Endodermal cell (in vitro differentiated cells): ENCODE measurements around the gene KDM6A. TPM values are rescaled to one million over a fixed set of nuclear protein-coding genes. Genes with fewer than 3 reads are reported as not detected.

Experiments used
- DNase-seq: peaks from one replicate; pipeline ENCODE4 v3.0.0-alpha.2; 2017
- H3K27ac ChIP-seq: 2 replicates; pipeline ENCODE4 v1.5.1; 2013; ENCODE audit warnings: mild to moderate bottlenecking, low read depth, low read length, moderate library complexity
- H3K27me3 ChIP-seq: 2 replicates; pipeline ENCODE4 v1.6.1; 2013; ENCODE audit warnings: mild to moderate bottlenecking, low read length, moderate library complexity; ENCODE audit not compliant: insufficient read depth, control insufficient read depth, poor library complexity, severe bottlenecking
- H3K36me3 ChIP-seq: 2 replicates; pipeline ENCODE4 v1.7.0; 2013; ENCODE audit warnings: mild to moderate bottlenecking, low read length, moderate library complexity; ENCODE audit not compliant: control insufficient read depth, insufficient read depth
- H3K4me1 ChIP-seq: one replicate; pipeline ENCODE4 v1.7.0; 2013; ENCODE audit warnings: low read length; ENCODE audit not compliant: control insufficient read depth, insufficient read depth
- H3K4me3 ChIP-seq: 2 replicates; pipeline ENCODE4 v1.5.1; 2013; ENCODE audit warnings: mild to moderate bottlenecking, low read length, moderate library complexity
- H3K9ac ChIP-seq: 2 replicates; pipeline ENCODE4 v1.6.1; 2013; ENCODE audit warnings: mild to moderate bottlenecking, low read length, moderate library complexity; ENCODE audit not compliant: poor library complexity, severe bottlenecking; ENCODE audit errors: extremely low read depth
- H3K9me3 ChIP-seq: 2 replicates; pipeline ENCODE4 v1.6.1; 2013; ENCODE audit warnings: mild to moderate bottlenecking, low read length, moderate library complexity; ENCODE audit not compliant: control insufficient read depth
- H3K27ac Mint-ChIP-seq: 2 replicates; pipeline ENCODE4 v1.8.0; 2020; ENCODE audit warnings: mixed read lengths
- H3K27me3 Mint-ChIP-seq: 2 replicates; pipeline ENCODE4 v1.8.0; 2021; ENCODE audit warnings: mild to moderate bottlenecking, mixed read lengths; ENCODE audit not compliant: insufficient read depth
- H3K36me3 Mint-ChIP-seq: 2 replicates; pipeline ENCODE4 v1.8.0; 2020; ENCODE audit warnings: low read depth, mixed read lengths
- H3K4me1 Mint-ChIP-seq: 2 replicates; pipeline ENCODE4 v1.8.0; 2020; ENCODE audit warnings: mixed read lengths
- H3K4me3 Mint-ChIP-seq: 2 replicates; pipeline ENCODE4 v1.8.0; 2020; ENCODE audit warnings: mild to moderate bottlenecking, moderate library complexity, mixed read lengths
- H3K9me3 Mint-ChIP-seq: 2 replicates; pipeline ENCODE4 v1.8.0; 2020; ENCODE audit warnings: mild to moderate bottlenecking, mixed read lengths
- whole genome bisulfite sequencing, 2 experiments: methylation state at CpG; one replicate each; pipeline versions ENCODE4 v1.1.5 to v1.1.7; 2013; ENCODE audit warnings: missing lambda C conversion rate in 2 of 2, mixed read lengths in 1 of 2; ENCODE audit not compliant: insufficient coverage in 1 of 2, insufficient read length in 1 of 2; 5-methylcytosine and 5-hydroxymethylcytosine counted together
- total RNA-seq, 2 donors: library from RNA; stranded (reverse); fragmentation: NEBNext Ultra II Directional in 1 of 2; extraction: Animal tissue kit (Norgen Biotek cat#: 25700) in 1 of 2; gene quantifications; 2 replicates in 1 of 2; 3 replicates in 1 of 2; pipeline ENCODE4 v1.2.1, GENCODE V29; 2021
- TF ChIP-seq, protein P1 (sequence below): fragments of 200-600 bp; sonication (generic); conservative IDR thresholded peaks from 2 replicates; pipeline ENCODE4 v1.5.0; 2021; ENCODE audit warnings: antibody characterized with exemption, mild to moderate bottlenecking

The KDM6A gene
- total RNA-seq, 2 donors from 2014 or later, result 62.1 to 64.6 TPM

GRCh38 chrX:44951572-44952067 lies 78.6 kb downstream of the KDM6A start:
- Mint-ChIP-seq H3K4me3 (peak overlapping the region; percentile 70), H3K27ac (peak overlapping the region; percentile 94), H3K27me3 (no peaks in the 10 kb centered on the region), H3K4me1 (peaks cover 27% of the 10 kb centered on the region), H3K9me3 (peaks cover 46% of the 10 kb centered on the region), H3K36me3 (peaks cover 3% of the 10 kb centered on the region)
- no peaks in the 10 kb centered on the region for H3K36me3 ChIP-seq
- H3K27ac ChIP-seq, result no peak overlapping the region
- peak overlapping the region; percentile 90 for H3K9ac ChIP-seq
- H3K4me3 ChIP-seq, result peak overlapping the region; percentile 93
- no peaks in the 10 kb centered on the region for H3K4me1 ChIP-seq
- peaks cover 2% of the 10 kb centered on the region for H3K9me3 ChIP-seq
- DNase-seq, result no peak
- WGBS, 2 experiments, result 13 to 60% methylated on average over 1 to 2 of the region's 2 CpGs
- TF ChIP-seq, protein P1, sequence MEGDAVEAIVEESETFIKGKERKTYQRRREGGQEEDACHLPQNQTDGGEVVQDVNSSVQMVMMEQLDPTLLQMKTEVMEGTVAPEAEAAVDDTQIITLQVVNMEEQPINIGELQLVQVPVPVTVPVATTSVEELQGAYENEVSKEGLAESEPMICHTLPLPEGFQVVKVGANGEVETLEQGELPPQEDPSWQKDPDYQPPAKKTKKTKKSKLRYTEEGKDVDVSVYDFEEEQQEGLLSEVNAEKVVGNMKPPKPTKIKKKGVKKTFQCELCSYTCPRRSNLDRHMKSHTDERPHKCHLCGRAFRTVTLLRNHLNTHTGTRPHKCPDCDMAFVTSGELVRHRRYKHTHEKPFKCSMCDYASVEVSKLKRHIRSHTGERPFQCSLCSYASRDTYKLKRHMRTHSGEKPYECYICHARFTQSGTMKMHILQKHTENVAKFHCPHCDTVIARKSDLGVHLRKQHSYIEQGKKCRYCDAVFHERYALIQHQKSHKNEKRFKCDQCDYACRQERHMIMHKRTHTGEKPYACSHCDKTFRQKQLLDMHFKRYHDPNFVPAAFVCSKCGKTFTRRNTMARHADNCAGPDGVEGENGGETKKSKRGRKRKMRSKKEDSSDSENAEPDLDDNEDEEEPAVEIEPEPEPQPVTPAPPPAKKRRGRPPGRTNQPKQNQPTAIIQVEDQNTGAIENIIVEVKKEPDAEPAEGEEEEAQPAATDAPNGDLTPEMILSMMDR, result no peak
- no peaks in the 10 kb centered on the region for H3K27me3 ChIP-seq

- 81% methylated on average over 15 of the region's 19 CpGs; no CpG with 5 or more reads in 1 of the 2 experiments for WGBS, 2 experiments
- Mint-ChIP-seq H3K27me3 (no peaks in the 10 kb centered on the region), H3K36me3 (peaks cover 3% of the 10 kb centered on the region), H3K9me3 (peaks cover 47% of the 10 kb centered on the region), H3K4me3 (peak overlapping the region; percentile 70), H3K27ac (peak overlapping the region; percentile 69), H3K4me1 (peaks cover 27% of the 10 kb centered on the region)
- Histone ChIP-seq H3K27me3 (no peaks in the 10 kb centered on the region), H3K36me3 (no peaks in the 10 kb centered on the region), H3K27ac (no peak overlapping the region), H3K9me3 (no peaks in the 10 kb centered on the region), H3K4me3 (peak overlapping the region; percentile 93), H3K4me1 (no peaks in the 10 kb centered on the region), H3K9ac (peak overlapping the region; percentile 90)
- DNase-seq, result peak; percentile 64
- TF ChIP-seq, protein P1, result no peak
These were observed 79.5 kb downstream of the KDM6A start for GRCh38 chrX:44952329-44953027.

DNA sequence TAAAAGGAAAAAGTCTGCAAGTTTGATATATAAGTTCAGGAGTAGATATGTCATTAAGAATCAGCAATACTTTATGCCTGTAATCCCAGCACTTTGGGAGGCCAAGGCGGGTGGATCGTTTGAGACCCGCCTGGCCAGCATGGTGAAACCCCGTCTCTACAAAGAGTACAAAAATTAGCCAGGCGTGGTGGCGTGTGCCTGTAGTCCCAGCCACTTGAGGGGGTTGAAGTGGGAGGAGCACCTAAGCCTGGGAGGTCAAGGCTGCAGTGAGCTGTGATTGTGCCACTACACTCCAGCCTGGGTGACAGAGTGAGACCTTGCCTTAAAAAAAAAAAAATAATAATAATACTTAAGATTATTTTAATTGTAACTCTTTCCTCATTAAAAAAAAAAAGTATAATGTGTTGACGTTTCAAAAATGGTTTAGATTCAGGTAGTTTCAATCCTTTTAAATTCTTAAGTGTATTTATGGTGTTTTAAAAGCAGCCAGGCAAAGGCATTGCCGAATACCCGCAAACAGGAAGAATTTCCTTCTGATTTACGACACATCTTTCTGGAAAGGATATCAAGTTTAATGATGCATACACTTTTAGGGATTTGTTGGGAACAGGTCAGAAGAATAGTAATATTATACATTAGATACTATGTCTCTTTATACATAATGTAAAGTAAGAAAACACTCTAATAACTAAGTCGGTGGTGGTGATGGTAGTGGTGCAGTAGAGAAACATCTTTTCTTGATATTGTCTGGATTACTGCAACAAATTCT lies 80.9 kb downstream of the KDM6A start:
- no peak overlapping the region for H3K27ac ChIP-seq
- peaks cover 41% of the 10 kb centered on the region for H3K9me3 Mint-ChIP-seq

More for the DNA sequence above, 80.9 kb downstream of the KDM6A start:
- Histone ChIP-seq H3K4me1 (no peaks in the 10 kb centered on the region), H3K36me3 (no peaks in the 10 kb centered on the region), H3K9ac (peak overlapping the region; percentile 11), H3K9me3 (no peaks in the 10 kb centered on the region), H3K27me3 (no peaks in the 10 kb centered on the region), H3K4me3 (peak overlapping the region; percentile 93)
- Mint-ChIP-seq H3K36me3 (peaks cover 3% of the 10 kb centered on the region), H3K4me3 (peak overlapping the region; percentile 70), H3K27me3 (no peaks in the 10 kb centered on the region), H3K4me1 (peaks cover 19% of the 10 kb centered on the region), H3K27ac (peak overlapping the region; percentile 76)
- TF ChIP-seq, protein P1, result no peak
- 64% methylated on average over 9 of the region's 11 CpGs; no CpG with 5 or more reads in 1 of the 2 experiments for WGBS, 2 experiments
- no peak for DNase-seq
